Activated naive CD4-positive, alpha-beta T cell (primary cell): ENCODE data around the gene LSR.

Source experiments
- DNase-seq, 4 experiments: peaks; one replicate each; lab custom pipeline; 2025; lab: John Stamatoyannopoulos, UW

The LSR gene

GRCh38 chr19:35248310-35249145 is at the start of gene LSR:
Gene LSR (plus strand): TSS chr19:35249002. CDS start chr19:35249023, 21 bp downstream.
- peak in 3 of 4 experiments; percentile 34 to 65 (median 61) for DNase-seq

- no peak for DNase-seq
These were observed 49.3 kb upstream of the LSR start for GRCh38 chr19:35199481-35199880.

GRCh38 chr19:35202722-35203688 is 45.8 kb upstream of the LSR start:
- DNase-seq = no peak

GRCh38 chr19:35204799-35205732 is 43.7 kb upstream of the LSR start:
- DNase-seq = no peak

- DNase-seq = no peak
These were observed 43.0 kb upstream of the LSR start for GRCh38 chr19:35205733-35206323.

- no peak for DNase-seq
These were observed 42.4 kb upstream of the LSR start for GRCh38 chr19:35206379-35206778.

- DNase-seq = no peak
These were observed 41.9 kb upstream of the LSR start for GRCh38 chr19:35206855-35207254.

GRCh38 chr19:35207391-35207871 is 41.4 kb upstream of the LSR start:
- DNase-seq = no peak

GRCh38 chr19:35208121-35208520 is 40.7 kb upstream of the LSR start:
- no peak for DNase-seq

- DNase-seq = no peak
These were observed 39.2 kb upstream of the LSR start for GRCh38 chr19:35209646-35210045.

GRCh38 chr19:35211545-35212230 is 37.1 kb upstream of the LSR start:
- DNase-seq = peak in 3 of 4 experiments; percentile 24 to 70 (median 69)

- DNase-seq = no peak
These were observed 36.6 kb upstream of the LSR start for GRCh38 chr19:35212241-35212640.

GRCh38 chr19:35213663-35214632 is 34.9 kb upstream of the LSR start:
- peak; percentile 24 to 53 (median 46) for DNase-seq

GRCh38 chr19:35214766-35215422 is 33.9 kb upstream of the LSR start:
- DNase-seq = no peak

GRCh38 chr19:35216016-35216832 is 32.6 kb upstream of the LSR start:
- DNase-seq = no peak

GRCh38 chr19:35216833-35217648 is 31.8 kb upstream of the LSR start:
- DNase-seq = peak in 1 of 4 experiments; percentile 20

- no peak for DNase-seq
These were observed 31.2 kb upstream of the LSR start for GRCh38 chr19:35217649-35217990.
